ENCODE results near the gene PHF5A.

PHF5A gene, protein sequence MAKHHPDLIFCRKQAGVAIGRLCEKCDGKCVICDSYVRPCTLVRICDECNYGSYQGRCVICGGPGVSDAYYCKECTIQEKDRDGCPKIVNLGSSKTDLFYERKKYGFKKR

DNA sequence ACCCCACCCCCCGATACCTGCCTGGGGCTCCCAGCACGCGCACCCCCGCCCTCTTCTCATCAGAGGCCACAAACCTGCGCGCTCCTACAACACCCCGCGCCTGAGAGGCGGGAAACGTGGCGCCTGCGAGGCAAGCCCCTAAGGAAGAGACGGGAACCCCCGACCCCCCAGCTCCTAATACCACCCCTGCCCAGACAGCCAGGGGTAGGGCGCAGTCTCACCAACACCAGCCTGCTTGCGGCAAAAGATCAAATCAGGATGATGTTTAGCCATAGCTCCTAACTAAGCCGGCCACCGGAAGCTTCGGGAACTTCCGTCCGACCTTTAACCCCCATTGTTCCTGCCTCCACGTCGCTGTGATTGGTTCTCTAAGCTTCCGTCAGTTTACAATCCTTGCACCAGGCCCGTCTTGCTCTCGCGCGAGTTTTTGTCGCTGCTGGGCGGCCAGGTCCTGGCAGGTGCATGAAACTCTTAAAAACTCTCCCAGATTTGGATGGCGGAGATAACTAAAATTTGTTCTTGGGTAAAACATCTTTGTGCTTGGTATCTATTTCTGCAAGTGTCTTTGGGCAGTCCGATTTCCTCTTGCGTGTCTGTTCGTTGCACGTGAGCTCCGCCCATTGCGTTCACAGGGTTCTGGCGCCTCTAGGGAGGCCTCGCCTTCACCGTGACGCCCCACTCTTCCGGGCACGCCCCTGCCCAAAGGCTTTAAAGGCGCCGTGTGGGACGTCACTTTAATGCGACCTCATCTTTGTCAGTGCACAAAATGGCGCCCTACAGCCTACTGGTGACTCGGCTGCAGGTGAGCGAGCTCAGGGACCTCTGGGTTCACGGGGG, at the start of gene PHF5A, which contains the start of gene ACO2:
TSS of gene PHF5A (minus strand) at position 312 of the 837 bp plus-strand sequence. CDS start at position 273, 39 bp downstream.
TSS of gene ACO2 (plus strand) at position 737 of the 837 bp plus-strand sequence. CDS start at position 767, 30 bp downstream.
- DNase-seq, result peak; percentile 97 to 98

DNA sequence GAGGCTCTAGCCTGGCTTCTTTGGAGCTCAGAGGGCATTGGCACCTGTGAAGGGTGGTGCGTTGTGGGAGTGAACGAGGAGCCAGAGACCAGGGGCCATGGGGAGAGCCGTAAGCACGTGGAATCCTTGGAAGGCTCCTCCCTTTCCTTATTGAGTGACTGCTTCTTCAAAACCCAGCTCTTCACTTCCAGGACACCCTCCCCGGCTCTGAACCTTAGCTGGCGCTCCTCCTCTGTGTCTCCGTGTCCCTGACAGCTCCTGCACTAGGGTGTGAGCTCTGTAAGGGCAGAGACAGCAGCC, 49.5 kb upstream of the PHF5A start:
- no peak for DNase-seq

DNA sequence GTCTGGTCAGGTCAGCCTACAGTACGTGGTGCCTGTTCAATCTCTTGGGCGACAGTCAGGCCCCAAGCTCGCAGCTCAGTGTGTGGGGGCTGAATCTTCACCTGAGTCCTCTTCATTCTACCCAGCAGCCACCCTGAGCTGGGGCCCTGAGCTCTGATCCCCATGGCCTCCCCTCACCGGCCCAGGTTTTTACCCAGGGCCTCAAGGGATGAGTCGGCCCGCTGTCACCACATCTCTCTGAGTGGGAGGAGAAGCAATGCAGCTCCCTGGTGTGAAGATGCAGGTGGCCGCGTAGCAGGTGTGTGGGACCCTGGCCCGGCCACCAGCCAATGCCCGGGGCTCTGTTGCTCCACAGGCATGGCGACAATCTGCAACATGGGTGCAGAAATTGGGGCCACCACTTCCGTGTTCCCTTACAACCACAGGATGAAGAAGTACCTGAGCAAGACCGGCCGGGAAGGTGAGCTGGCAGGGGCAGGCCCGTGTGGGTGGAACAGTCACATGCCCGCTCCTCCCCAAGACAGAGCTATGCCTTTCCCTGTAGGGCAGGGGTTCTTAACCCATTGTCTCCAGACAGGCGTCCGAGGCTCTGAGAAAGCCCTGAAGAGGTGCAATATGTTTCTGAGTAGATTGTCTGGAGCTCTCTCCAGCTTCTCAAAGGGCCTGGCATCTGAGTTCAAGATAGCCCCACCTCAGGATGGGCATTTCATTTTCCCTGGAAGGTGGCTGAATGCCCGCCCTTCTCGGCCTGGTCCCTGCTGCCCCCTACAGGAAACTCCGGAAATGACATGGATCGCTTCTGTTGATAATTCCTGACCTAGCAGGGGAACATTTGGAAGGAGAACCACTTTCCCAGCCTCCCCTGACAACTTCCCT, 48.9 kb upstream of the PHF5A start:
- DNase-seq, result peak; percentile 27 to 43

- no peak for DNase-seq
Measured at GRCh38 chr22:41516462-41516861, 48.0 kb upstream of the PHF5A start.

DNA sequence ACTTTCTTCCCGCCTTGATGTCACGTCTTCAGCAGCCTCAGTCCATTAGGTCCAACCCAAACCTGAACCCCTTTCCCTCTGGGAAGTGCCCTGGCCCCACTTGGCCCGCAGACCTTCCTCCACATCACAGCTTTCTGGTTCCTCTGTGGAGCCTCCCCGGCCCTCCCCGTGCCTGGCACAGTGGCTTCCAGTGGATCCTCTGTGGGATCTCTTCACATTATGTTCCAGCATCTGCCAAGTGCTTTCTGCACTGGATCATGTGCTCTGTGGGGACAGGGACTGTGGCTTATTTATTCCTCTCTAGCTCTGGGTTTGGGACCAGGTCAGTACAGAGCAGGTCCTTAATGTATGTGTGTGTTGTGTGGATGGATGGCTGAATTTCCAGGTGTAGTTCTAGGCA, 44.9 kb upstream of the PHF5A start:
- DNase-seq, result no peak

- DNase-seq, result no peak
Measured at GRCh38 chr22:41512421-41513194, 44.1 kb upstream of the PHF5A start.

DNA sequence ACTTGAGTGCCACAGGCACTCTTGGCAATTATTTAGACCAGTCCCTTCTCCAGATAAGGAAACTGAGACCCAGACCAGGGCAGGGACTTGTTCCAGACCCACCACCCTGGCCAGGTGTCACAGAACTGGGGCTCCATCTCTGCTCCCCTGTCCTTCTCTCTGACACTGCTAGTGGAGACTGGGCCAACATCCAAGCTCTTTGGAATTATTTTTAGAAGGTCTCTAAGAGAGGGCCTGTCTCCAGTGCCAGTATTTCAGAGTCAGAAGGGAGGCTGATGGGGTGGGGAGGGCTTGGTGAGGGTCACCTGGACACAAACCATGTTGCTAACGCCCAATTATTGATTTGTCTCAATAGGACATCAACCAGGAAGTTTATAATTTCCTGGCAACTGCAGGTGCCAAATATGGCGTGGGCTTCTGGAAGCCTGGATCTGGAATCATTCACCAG, 43.1 kb upstream of the PHF5A start:
- no peak for DNase-seq

- DNase-seq, result no peak
Measured at GRCh38 chr22:41508770-41509170, 40.3 kb upstream of the PHF5A start.

GRCh38 chr22:41507330-41508063, 39.0 kb upstream of the PHF5A start:
- DNase-seq, result no peak

DNA sequence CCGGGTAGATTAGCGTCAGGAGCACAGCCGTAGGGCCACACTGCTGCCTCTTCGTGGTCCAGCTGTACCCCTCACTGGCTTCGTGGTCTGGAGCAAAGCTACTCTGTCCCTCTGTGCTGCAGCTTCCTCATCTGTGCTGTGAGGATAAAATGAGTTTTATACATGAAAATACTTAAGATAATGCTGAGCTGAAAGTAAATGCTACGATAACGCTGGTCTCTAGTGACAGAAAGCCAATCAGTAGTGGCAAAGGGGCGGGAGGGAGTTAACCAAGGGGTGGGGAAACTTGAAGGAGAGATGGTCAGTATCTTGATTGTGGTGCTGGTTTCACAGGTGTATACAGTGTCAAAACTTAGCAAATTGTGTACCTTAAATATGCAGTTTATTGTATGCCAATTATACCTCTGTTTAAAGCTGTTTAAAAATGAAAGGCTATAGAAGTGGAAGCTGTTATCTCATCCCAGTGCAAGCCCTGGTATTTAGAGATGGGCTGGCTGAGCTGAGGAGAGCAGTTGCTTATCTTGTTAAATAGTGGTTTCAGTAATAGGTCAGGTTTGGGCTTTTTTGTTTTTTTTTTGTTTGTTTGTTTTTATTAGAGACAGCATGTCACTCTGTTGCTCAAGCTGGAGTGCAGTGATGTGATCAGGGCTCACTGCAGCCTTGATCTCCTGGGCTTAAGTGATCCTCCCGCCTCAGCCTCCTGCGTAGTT, 37.2 kb upstream of the PHF5A start:
- no peak for DNase-seq

GRCh38 chr22:41504816-41505215, 36.3 kb upstream of the PHF5A start:
- DNase-seq, result no peak

- no peak for DNase-seq
Measured at GRCh38 chr22:41504397-41504796, 35.9 kb upstream of the PHF5A start.

DNA sequence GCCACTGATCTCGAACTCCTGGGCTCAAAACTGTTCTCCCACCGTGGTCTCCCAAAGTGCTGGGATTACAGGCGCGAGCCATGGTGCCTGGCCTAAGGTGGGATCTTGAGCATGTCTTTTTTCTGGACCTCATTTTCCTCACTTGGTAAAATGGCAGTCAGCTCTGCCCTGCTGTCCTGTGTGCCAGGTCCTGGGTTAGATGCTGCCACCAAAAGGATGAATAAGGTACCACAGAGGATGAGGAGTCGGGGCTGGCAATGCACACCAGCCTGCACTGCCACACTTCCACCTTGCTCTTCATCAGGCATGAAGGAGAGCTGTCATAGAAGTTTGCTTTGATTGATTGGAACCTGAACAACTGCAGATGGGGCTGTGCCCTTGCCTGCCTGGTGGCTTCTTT, 32.7 kb upstream of the PHF5A start:
- DNase-seq, result no peak

DNA sequence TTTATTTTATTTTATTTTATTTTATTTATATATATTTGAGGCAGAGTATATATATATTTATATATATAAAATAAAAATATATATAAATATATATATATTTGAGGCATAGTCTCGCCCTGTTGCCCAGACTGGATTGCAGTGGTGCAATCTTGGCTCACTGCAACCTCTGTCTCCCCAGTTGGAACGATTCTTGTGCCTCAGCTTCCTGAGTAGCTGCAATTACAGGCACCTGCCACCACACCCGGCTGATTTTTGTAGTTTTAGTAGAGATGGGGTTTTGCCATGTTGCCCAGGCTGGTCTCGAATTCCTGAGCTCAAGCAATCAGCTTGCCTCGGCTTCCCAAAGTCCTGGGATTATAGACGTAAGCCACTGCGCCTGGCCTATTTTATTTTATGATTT, 31.8 kb upstream of the PHF5A start:
- DNase-seq, result no peak

- DNase-seq, result no peak
Measured at GRCh38 chr22:41499624-41500280, 31.3 kb upstream of the PHF5A start.

- DNase-seq, result no peak
Measured at GRCh38 chr22:41498303-41498835, 29.9 kb upstream of the PHF5A start.

DNA sequence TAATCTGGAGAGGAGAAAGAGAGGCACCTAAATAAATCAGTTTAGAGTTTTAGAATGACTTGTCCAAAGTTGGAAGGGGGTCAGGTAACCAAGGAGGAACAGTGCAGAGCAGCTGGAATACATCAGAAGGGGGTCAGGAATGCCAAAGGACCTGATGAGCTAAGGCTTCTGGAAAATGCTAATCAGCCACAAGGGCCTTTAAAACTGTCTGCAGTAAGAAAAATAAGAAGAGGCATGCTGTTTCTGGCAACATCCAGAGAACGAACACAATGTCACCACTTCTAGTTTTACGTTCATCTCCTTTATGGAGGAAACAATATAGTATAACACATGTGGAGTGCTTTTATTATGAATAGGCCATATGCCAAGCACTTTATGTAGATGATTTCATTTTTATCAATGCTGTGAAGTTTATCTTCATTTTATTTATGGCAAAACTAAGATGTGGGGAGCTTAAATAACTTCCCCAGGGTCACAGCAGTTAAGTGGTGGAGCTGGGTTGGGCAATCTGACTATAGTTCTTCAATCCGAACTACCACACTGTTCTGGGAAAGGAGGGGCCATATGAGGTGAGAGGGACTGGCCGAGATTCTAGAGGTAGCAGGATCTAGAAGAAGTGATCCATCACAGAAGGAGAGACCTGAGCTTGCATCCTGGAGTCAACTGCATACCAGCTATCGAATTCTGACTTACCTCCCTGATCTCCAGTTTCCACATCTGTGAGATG, 23.0 kb upstream of the PHF5A start:
- DNase-seq, result no peak

- no peak for DNase-seq
Measured at GRCh38 chr22:41488596-41489385, 20.3 kb upstream of the PHF5A start.

DNA sequence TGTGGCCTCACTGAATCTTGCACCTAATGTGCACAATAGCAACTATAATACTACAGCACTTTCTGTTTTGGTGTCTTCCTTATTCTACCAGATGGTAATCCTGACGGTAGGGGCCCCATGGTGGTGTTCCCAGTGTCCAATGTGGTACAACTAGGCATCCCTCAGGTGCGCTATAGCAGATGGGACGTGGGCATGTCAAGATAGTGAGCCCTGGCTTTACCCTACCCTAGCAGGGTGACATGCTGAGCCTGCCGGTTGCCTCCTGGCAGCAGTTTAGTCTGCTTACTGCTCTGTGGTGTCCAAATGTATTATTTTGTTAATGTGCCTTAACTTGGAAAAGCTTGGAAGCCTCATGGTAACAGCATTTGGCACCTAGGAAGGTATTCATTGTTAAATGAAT, 19.6 kb upstream of the PHF5A start:
- no peak for DNase-seq
